ENCODE measurements around the gene FOXP1. TPM values are rescaled to one million over a fixed set of nuclear protein-coding genes. Genes with fewer than 3 reads are reported as not detected.

Gene FOXP1
- total and polyA plus RNA-seq, 8 donors: 12.3 to 215 (median 117) TPM

DNA sequence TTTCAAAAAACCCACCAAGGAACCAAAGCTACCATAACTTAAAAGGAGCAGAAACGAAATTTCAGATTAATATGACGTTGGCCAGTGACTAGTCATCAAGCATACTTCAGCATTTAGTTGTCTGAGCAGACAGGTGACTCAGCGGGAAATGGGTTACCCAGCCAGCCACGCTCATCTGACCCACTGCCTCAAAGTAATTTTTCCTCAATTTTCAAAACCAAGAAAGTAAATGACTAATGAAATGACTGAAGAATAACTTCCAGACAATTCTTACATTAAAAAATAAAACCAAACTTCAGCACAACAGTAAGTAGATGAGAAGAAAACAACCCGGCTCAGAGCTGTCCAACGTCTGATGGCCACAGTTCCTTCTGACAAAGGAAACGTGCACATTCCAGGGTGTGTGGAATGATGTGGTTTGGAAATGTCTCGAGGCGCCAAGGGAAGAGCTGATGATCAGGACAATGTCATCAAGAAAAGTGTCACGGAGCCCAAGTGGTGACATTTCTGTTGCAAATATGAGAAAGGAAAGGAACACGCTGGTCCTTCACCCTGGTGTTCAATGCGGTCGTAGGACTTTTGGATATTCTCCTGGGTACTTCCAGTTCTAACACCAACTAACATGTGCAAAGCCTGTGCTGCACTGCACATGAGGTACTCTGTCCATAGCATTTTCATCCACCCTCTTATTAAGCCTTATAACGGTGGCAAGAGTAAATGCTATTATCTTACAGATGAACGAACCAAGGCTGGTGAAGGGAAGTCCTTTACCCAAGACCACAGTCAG is 79.1 kb downstream of the FOXP1 start:
- TF ChIP-seq CTCF (IDR thresholded peaks at IDR 0.05): no peak
- TF ChIP-seq EP300 (IDR thresholded peaks at IDR 0.05): no peak
- TF ChIP-seq POLR2AphosphoS5 (IDR thresholded peaks at IDR 0.05): no peak
- TF ChIP-seq POLR2A (IDR thresholded peaks at IDR 0.05): no peak
- intact Hi-C loops (cut with DNase I; ENCODE audit: low total_unique reads): no loop called here
- no peaks in the 10 kb centered on the region for H3K27me3 ChIP-seq
- no peak for DNase-seq
- 77 to 87% (median 83%) methylated on average over 15 of the region's 15 CpGs for WGBS, 5 donors
- no peak overlapping the region for H3K27ac ChIP-seq
- H3K4me3 ChIP-seq: no peak overlapping the region
- H3K9me3 ChIP-seq: no peaks in the 10 kb centered on the region
- H3K4me1 ChIP-seq: peaks cover 0 to 6% (median 0%) of the 10 kb centered on the region in 4 donors
- H3K36me3 ChIP-seq: no peaks in the 10 kb centered on the region

DNA sequence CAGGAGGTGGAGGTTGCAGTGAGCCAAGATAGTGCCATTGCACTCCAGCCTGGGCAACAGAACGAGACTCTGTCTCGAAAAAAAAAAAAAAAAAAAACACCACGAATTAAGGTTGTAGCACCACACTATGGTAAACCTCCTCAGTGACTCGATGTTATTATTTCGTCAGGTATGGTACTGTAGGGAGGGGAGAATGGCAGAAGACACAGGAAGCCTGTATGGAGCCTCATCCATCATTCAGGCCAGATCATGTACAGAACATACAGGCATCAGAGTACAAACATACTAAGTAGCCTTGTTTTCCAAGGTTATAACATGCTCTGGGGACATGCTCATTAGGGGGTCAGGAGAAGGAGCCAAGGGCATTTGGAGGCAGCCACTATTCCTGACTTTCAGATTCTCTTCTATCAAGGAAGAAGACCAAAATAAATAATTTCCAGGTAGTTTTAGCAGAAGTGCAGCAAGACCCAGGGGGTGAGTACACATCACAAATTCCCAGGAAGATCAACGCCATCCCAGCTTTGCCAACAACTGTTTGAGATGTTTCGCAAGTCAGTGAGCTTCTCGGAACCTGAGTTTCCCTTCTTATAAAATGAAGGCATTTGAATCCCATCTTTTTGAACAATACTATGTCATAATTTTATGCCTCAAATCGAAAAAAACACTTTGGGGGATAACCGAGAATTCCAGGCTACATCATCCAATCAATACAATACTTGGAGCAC is 79.8 kb downstream of the FOXP1 start:
- WGBS, 5 donors: 89 to 96% (median 91%) methylated on average over 10 of the region's 10 CpGs
- intact Hi-C loops (cut with DNase I; ENCODE audit: low total_unique reads): no loop called here
- no peak for DNase-seq
- H3K4me3 ChIP-seq: no peak overlapping the region
- H3K27me3 ChIP-seq: no peaks in the 10 kb centered on the region
- no peak overlapping the region for H3K27ac ChIP-seq
- H3K9me3 ChIP-seq: no peaks in the 10 kb centered on the region
- H3K36me3 ChIP-seq: no peaks in the 10 kb centered on the region
- H3K4me1 ChIP-seq: peaks cover 0 to 6% (median under 1%) of the 10 kb centered on the region in 4 donors
- TF ChIP-seq CTCF (IDR thresholded peaks at IDR 0.05) (no peak), EP300 (IDR thresholded peaks at IDR 0.05) (no peak), POLR2A (IDR thresholded peaks at IDR 0.05) (no peak), POLR2AphosphoS5 (IDR thresholded peaks at IDR 0.05) (no peak)

DNA sequence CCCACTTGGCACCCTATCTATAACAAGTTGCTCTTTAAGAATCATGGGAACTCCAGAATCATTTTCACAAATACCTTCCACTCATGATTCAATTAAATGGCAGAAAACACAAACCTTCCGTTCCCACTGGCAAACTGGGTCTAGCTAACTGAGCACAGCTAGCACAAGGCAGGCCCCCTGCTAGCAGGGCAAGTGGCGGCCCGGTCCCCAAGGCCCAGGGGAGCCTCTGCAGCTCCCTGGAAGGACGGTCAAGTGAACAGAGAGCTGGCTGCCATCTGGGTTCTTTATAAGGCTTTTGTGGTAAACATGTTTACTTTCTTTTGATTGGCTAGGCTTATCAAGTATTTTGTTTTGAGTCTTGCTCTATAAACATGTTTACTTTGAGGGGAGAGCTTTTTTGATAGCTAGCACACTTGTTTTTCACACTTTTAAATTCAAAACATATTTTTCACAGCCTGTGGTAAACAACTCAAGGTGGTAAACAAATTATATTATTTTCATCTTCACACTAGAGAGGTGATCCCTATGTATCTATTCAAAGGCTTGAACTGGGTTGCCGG is 81.4 kb downstream of the FOXP1 start:
- H3K36me3 ChIP-seq: no peaks in the 10 kb centered on the region
- no peaks in the 10 kb centered on the region for H3K27me3 ChIP-seq
- no peak overlapping the region for H3K4me3 ChIP-seq
- no peak overlapping the region for H3K27ac ChIP-seq
- H3K4me1 ChIP-seq: peaks cover 0 to 21% (median 12%) of the 10 kb centered on the region in 4 donors
- 90 to 96% (median 93%) methylated on average over 5 of the region's 5 CpGs for WGBS, 5 donors
- intact Hi-C loops (cut with DNase I; ENCODE audit: low total_unique reads): no loop called here
- DNase-seq: no peak
- no peaks in the 10 kb centered on the region for H3K9me3 ChIP-seq
- TF ChIP-seq POLR2A (IDR thresholded peaks at IDR 0.05): no peak
- no peak for TF ChIP-seq CTCF (IDR thresholded peaks at IDR 0.05)
- TF ChIP-seq POLR2AphosphoS5 (IDR thresholded peaks at IDR 0.05): no peak
- no peak for TF ChIP-seq EP300 (IDR thresholded peaks at IDR 0.05)

- no peak overlapping the region for H3K27ac ChIP-seq
- no peak overlapping the region for H3K4me3 ChIP-seq
- TF ChIP-seq POLR2A (IDR thresholded peaks at IDR 0.05): no peak
- TF ChIP-seq EP300 (IDR thresholded peaks at IDR 0.05): no peak
- TF ChIP-seq POLR2AphosphoS5 (IDR thresholded peaks at IDR 0.05): no peak
- no peak for TF ChIP-seq CTCF (IDR thresholded peaks at IDR 0.05)
- DNase-seq: no peak
- no peaks in the 10 kb centered on the region for H3K9me3 ChIP-seq
- H3K4me1 ChIP-seq: peaks cover 0 to 33% (median 19%) of the 10 kb centered on the region in 4 donors
- intact Hi-C loops (cut with DNase I; ENCODE audit: low total_unique reads): no loop called here
- H3K27me3 ChIP-seq: no peaks in the 10 kb centered on the region
- 92 to 96% (median 93%) methylated on average over 6 of the region's 6 CpGs for WGBS, 5 donors
- no peaks in the 10 kb centered on the region for H3K36me3 ChIP-seq
Measured at GRCh38 chr3:71500696-71501095, 82.8 kb downstream of the FOXP1 start.
